Activated naive CD8-positive, alpha-beta T cell treated with anti-CD3 and anti-CD28 coated beads, Interleukin-2, amount 10 ng/mL, durations not matched to agents 7 days and 5 days (primary cell): Measurements from ENCODE around the gene TRPM8. TPM values are rescaled to one million over a fixed set of nuclear protein-coding genes. Genes with fewer than 3 reads are reported as not detected.
A peak's percentile ranks its signal among the peaks of the same experiment; 100 is the strongest.
"Not testable (repeated sequence)": the region's sequence is repeated elsewhere in the genome, so short reads cannot be mapped to it uniquely, and the experiment has no call there.

ENCODE experiments used
- ATAC-seq: fragments of 150-1000 bp; cut with Tn5 transposase; one replicate; pipeline ENCODE4 v1.10.0; 2021; ENCODE audit warnings: low read depth, moderate library complexity
- POLR2A ChIA-PET: fragments of 350-600 bp; sonication (Branson Sonifier 250); formaldehyde crosslinking; loops from one replicate; lab custom pipeline; 2021; ENCODE audit warnings: antibody characterized with exemption; lab: Charles Lee
- DNase-seq: peaks from one replicate; pipeline ENCODE4 v3.0.0; 2021
- H3K27ac Mint-ChIP-seq: one replicate; pipeline ENCODE4 v1.8.0; 2022; ENCODE audit warnings: mild to moderate bottlenecking, mixed read lengths
- H3K27me3 Mint-ChIP-seq: one replicate; pipeline ENCODE4 v1.8.0; 2022; ENCODE audit warnings: mild to moderate bottlenecking, moderate library complexity, mixed read lengths
- H3K36me3 Mint-ChIP-seq: one replicate; pipeline ENCODE4 v1.8.0; 2021; ENCODE audit warnings: mild to moderate bottlenecking, mixed read lengths
- H3K4me1 Mint-ChIP-seq: one replicate; pipeline ENCODE4 v1.8.0; 2021; ENCODE audit warnings: mixed read lengths
- H3K4me3 Mint-ChIP-seq: one replicate; pipeline ENCODE4 v1.8.0; 2022; ENCODE audit warnings: mild to moderate bottlenecking, moderate library complexity, mixed read lengths
- H3K9me3 Mint-ChIP-seq: one replicate; pipeline ENCODE4 v1.8.0; 2021; ENCODE audit warnings: mixed read lengths
- total RNA-seq, 2 experiments: library from RNA; stranded (reverse); gene quantifications; one replicate each; pipeline ENCODE4 v1.2.3, GENCODE V29; 2021

Gene TRPM8
- total RNA-seq, 2 experiments from 2014 or later = not detected

DNA sequence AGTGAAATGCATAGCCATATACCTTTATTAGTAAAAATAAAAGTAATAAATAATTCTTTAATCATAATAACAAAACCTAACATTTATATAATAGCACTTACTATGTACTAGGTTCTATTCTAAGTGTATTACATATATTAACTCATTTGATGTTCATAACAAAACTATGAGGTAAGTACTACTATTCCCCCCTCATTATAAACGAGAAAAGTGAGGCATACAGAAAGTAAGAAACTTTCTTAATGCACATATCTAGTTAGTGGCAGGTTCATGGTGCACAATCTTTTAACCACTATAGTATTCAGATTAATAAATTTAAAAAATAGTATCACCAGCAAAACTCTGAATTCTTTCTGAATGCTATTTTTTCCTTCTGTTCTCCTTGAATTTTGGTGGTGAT, 27.5 kb downstream of the TRPM8 start:
- H3K9me3 Mint-ChIP-seq = peaks cover 5% of the 10 kb centered on the region
- DNase-seq (no peak), ATAC-seq (no peak)
- POLR2A ChIA-PET = no interaction called here
- H3K27me3 Mint-ChIP-seq = peaks cover 35% of the 10 kb centered on the region
- no peak overlapping the region for H3K27ac Mint-ChIP-seq
- H3K36me3 Mint-ChIP-seq = no peaks in the 10 kb centered on the region
- H3K4me3 Mint-ChIP-seq = no peak overlapping the region
- H3K4me1 Mint-ChIP-seq = peaks cover 1% of the 10 kb centered on the region

DNA sequence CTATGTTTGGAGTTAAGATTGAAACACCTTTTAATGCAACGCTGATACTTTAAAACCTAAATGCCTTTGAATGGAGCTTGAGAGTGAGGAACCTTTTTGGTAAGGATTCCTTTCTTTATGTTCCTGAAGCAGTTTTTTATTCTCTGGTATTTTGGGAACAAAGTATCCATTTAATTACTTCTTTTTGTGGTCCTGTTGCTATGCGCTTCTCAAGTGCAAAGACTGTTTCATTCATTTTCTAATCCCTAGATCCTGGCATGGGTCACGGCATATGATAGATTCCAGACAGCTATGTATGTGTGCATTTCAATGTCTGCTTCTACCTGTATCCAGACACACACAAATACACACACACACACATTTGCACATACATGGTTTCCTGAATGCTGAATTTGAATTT, 28.0 kb downstream of the TRPM8 start:
- peaks cover 30% of the 10 kb centered on the region for H3K27me3 Mint-ChIP-seq
- DNase-seq = no peak
- H3K36me3 Mint-ChIP-seq = no peaks in the 10 kb centered on the region

DNA sequence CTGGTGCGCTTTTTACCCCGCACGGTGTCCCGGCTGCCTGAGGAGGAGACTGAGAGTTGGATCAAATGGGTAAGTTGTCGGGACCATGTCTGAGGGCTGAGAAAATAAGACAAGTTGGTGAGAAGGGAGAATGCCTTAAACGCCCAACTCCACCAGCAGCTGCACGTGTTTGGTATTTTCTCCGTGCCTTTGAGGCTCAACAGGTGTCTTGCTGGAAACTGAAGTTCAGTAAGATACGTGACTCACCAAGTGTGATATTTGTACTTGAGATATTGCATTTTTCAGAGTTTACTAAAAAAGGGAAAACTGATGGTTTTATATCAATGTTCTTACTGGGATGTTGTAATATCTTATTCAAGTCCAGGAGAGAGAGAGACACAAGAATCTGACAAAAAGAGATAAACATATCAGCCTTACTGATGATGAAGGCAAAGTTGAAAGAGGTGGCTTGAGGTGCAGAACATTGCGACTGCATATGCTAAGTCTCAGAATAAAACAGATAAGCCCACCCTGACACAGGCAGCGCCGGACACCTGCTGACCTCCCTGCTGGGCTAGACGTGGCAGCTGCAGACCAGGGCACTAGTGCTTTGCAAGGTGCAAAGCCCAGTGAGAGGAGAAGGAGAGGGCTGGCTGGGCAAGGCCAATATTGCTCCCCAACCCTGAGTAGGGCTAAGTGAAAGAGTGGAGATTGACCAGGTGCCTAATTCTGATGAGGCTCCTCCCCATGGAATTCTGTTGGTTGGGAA, 33.1 kb downstream of the TRPM8 start:
- Mint-ChIP-seq H3K36me3 (no peaks in the 10 kb centered on the region), H3K9me3 (peaks cover 4% of the 10 kb centered on the region), H3K4me3 (no peak overlapping the region), H3K4me1 (peaks cover 1% of the 10 kb centered on the region), H3K27me3 (peaks cover 32% of the 10 kb centered on the region), H3K27ac (no peak overlapping the region)
- ATAC-seq (no peak), DNase-seq (no peak)
- POLR2A ChIA-PET = no interaction called here

More for the DNA sequence above, 28.0 kb downstream of the TRPM8 start:
- ATAC-seq = no peak
- POLR2A ChIA-PET = no interaction called here
- Mint-ChIP-seq H3K4me1 (peaks cover 1% of the 10 kb centered on the region), H3K27ac (no peak overlapping the region), H3K4me3 (no peak overlapping the region), H3K9me3 (peaks cover 5% of the 10 kb centered on the region)

- DNase-seq (no peak), ATAC-seq (no peak)
- Mint-ChIP-seq H3K9me3 (no peaks in the 10 kb centered on the region), H3K4me3 (no peak overlapping the region), H3K36me3 (no peaks in the 10 kb centered on the region), H3K27ac (no peak overlapping the region), H3K4me1 (peaks cover 1% of the 10 kb centered on the region), H3K27me3 (peaks cover 28% of the 10 kb centered on the region)
- POLR2A ChIA-PET = no interaction called here
These were observed 35.2 kb downstream of the TRPM8 start for GRCh38 chr2:233952335-233952734.

GRCh38 chr2:233953087-233953801, 36.1 kb downstream of the TRPM8 start:
- no peak for ATAC-seq
- no peak overlapping the region for H3K4me3 Mint-ChIP-seq
- H3K27me3 Mint-ChIP-seq = peaks cover 23% of the 10 kb centered on the region

DNA sequence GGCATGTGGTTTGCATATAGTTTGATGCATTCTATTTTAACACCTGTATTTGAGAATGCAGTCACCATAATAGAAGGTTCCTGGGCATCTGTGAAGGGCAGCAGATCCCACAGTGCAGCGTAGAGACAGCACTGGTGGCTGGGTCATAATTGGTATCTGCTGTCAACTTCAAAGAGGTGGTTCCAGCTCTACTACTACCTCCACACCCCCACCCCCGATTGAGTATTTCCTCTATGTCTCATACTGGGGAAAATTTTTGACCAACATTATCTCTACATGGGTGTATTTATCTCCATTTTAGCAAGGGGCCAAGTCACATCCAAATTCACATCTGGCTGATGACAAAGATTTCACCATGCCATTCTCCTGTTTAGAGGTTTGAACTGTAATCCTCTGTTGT, 43.0 kb downstream of the TRPM8 start:
- ATAC-seq = no peak
- Mint-ChIP-seq H3K36me3 (no peaks in the 10 kb centered on the region), H3K9me3 (no peaks in the 10 kb centered on the region), H3K4me1 (no peaks in the 10 kb centered on the region), H3K4me3 (no peak overlapping the region), H3K27ac (no peak overlapping the region), H3K27me3 (peaks cover 8% of the 10 kb centered on the region)
- POLR2A ChIA-PET = no interaction called here
- no peak for DNase-seq

More at GRCh38 chr2:233953087-233953801, 36.1 kb downstream of the TRPM8 start:
- Mint-ChIP-seq H3K27ac (no peak overlapping the region), H3K36me3 (no peaks in the 10 kb centered on the region), H3K4me1 (peaks cover 1% of the 10 kb centered on the region), H3K9me3 (no peaks in the 10 kb centered on the region)
- no peak for DNase-seq
- POLR2A ChIA-PET = no interaction called here

DNA sequence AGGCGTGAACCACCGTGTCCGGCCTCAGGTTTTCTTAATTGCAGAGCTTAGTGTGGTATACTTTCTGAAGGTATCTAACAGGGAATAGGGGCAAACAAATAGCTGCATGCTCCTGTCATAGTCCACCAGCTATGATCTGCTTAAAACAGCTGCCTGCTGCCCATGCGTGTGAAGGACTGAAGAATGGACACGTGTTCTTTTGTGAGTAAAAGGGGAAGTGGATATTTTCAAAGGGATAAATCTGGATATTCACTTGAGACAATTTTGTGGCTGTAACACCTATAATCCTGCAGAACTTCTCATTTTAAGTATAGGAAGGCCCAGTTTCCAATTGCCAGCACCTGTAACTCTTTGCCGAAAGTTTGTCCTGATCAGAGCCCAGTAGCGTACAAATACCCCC, 44.7 kb downstream of the TRPM8 start:
- Mint-ChIP-seq H3K27ac (no peak overlapping the region), H3K27me3 (peaks cover 4% of the 10 kb centered on the region), H3K4me1 (no peaks in the 10 kb centered on the region), H3K36me3 (no peaks in the 10 kb centered on the region), H3K9me3 (no peaks in the 10 kb centered on the region), H3K4me3 (no peak overlapping the region)
- POLR2A ChIA-PET = no interaction called here
- no peak for DNase-seq
- no peak for ATAC-seq

DNA sequence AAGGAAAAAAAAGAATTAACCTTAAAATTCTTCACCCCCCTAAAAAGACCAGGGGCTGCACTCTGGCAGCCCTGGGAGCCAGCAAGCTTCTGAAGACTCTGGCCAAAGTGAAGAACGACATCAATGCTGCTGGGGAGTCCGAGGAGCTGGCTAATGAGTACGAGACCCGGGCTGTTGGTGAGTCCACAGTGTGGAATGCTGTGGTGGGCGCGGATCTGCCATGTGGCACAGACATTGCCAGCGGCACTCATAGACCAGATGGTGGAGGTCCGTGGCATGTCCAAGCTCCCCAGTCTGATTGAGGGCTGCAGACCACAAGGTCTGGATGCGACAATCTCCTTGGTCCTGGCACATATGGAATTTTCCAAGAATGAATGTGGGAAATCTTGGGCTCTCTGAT, 47.4 kb downstream of the TRPM8 start:
- POLR2A ChIA-PET = no interaction called here
- H3K27me3 Mint-ChIP-seq = peaks cover 4% of the 10 kb centered on the region
- ATAC-seq (no peak), DNase-seq (no peak)
- H3K36me3 Mint-ChIP-seq = no peaks in the 10 kb centered on the region
- H3K4me3 Mint-ChIP-seq = no peak overlapping the region
- H3K27ac Mint-ChIP-seq = no peak overlapping the region
- no peaks in the 10 kb centered on the region for H3K9me3 Mint-ChIP-seq
- H3K4me1 Mint-ChIP-seq = peaks cover 5% of the 10 kb centered on the region

- no peaks in the 10 kb centered on the region for H3K9me3 Mint-ChIP-seq
- H3K27ac Mint-ChIP-seq = no peak overlapping the region
- ATAC-seq (no peak), DNase-seq (no peak)
- peaks cover 5% of the 10 kb centered on the region for H3K4me1 Mint-ChIP-seq
- POLR2A ChIA-PET = no interaction called here
- H3K4me3 Mint-ChIP-seq = no peak overlapping the region
- H3K27me3 Mint-ChIP-seq = peaks cover 5% of the 10 kb centered on the region
- H3K36me3 Mint-ChIP-seq = no peaks in the 10 kb centered on the region
These were observed 47.9 kb downstream of the TRPM8 start for GRCh38 chr2:233965032-233965603.

DNA sequence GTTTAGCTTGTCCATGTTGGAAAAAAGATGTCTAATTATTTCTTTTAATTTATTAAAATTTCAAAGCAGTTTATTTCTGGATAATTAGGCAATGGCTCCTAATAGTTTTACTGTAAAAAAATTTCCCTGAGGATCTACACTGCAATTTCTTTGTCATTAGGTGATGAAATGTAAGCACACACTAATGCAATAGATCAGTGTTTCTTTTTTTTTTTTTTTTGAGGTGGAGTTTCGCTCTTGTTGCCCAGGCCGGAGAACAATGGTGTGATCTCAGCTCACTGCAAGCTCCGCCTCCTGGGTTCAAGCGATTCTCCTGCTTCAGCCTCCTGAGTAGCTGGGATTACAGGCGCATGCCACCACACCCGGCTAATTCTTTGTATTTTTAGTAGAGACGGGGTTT, 48.5 kb downstream of the TRPM8 start:
- H3K27ac Mint-ChIP-seq, H3K27me3 Mint-ChIP-seq, H3K4me3 Mint-ChIP-seq, H3K36me3 Mint-ChIP-seq, POLR2A ChIA-PET, DNase-seq, H3K4me1 Mint-ChIP-seq, H3K9me3 Mint-ChIP-seq, ATAC-seq: not testable (repeated sequence)

DNA sequence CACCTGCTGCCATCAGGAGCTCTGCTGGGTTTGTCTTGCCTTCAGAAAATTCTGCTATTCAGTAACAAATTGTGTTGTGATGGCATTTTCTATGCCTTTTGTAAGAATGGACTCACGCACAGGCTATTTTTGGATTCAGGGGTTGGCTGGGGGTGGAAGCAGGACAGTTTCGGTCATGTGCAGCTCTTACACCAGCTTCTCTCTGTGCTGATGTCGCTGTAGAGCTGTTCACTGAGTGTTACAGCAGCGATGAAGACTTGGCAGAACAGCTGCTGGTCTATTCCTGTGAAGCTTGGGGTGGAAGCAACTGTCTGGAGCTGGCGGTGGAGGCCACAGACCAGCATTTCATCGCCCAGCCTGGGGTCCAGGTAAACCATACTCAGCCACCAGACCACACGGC, 49.2 kb downstream of the TRPM8 start:
- POLR2A ChIA-PET = no interaction called here
- Mint-ChIP-seq H3K4me3 (no peak overlapping the region), H3K4me1 (peaks cover 5% of the 10 kb centered on the region)

DNA sequence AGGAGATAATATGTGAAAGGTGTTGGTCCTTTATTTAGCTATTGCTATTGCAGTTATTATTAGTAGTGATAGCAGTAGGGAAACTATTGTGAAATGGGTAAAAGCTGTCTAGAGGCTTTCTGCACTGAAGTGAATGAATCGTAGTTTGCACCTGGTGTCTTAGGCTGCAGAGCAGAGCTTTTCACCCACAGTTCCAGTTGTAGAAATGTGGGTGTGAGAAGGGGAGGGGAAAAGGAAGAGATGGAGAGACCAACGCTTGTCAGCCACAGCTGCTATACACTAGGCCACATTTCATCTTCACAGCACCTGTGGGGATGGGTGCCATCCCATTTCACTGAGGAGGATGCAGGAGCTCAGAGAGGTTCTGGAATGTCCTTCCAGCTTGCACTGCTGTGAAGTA, 50.0 kb downstream of the TRPM8 start:
- ATAC-seq = no peak
- no peaks in the 10 kb centered on the region for H3K9me3 Mint-ChIP-seq
- POLR2A ChIA-PET = interaction anchor here (0.6 kb wide), 1 partner anchor 191 kb away, joined by 4 read pairs; no protein-coding TSS in a partner anchor

More for the DNA sequence above, 49.2 kb downstream of the TRPM8 start:
- Mint-ChIP-seq H3K27me3 (peaks cover 13% of the 10 kb centered on the region), H3K9me3 (no peaks in the 10 kb centered on the region), H3K27ac (no peak overlapping the region), H3K36me3 (no peaks in the 10 kb centered on the region)
- no peak for ATAC-seq
- DNase-seq = no peak

DNA sequence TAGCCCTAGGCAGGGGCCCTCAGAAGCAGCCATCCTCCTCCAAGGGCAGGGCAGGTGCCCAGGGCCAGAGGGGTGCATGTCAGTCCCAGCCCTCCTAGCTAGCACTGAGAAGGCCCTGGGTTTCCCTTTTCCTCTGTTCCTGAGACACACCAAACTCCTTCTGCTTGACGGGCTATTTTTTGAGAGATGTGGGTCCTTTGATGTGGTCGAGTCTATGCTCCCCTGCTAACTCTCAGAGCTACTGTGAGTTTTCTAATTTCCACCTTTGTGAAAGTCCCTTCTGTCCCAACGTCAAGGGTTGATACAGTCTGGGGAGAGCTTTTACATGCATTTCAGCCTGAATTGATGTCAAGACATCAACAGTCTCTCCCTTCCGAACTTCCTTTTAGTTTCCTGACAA, 51.4 kb downstream of the TRPM8 start:
- ATAC-seq (peak; percentile 45), DNase-seq (no peak)
- Mint-ChIP-seq H3K4me3 (no peak overlapping the region), H3K36me3 (no peaks in the 10 kb centered on the region), H3K4me1 (peaks cover 5% of the 10 kb centered on the region), H3K27me3 (peaks cover 12% of the 10 kb centered on the region), H3K27ac (no peak overlapping the region), H3K9me3 (no peaks in the 10 kb centered on the region)
- POLR2A ChIA-PET = no interaction called here

More for the DNA sequence above, 50.0 kb downstream of the TRPM8 start:
- Mint-ChIP-seq H3K27ac (no peak overlapping the region), H3K4me1 (peaks cover 5% of the 10 kb centered on the region), H3K4me3 (no peak overlapping the region), H3K36me3 (no peaks in the 10 kb centered on the region), H3K27me3 (peaks cover 15% of the 10 kb centered on the region)
- no peak for DNase-seq
